ENCODE results near the gene CERK. TPM values are rescaled to one million over a fixed set of nuclear protein-coding genes. Genes with fewer than 3 reads are reported as not detected.

Gene CERK
- total and polyA plus RNA-seq, 2 of the 13 experiments (the other 11 are each of a cell fraction or from before 2014, with no cell fraction given) = 40.3 to 41.9 TPM

DNA sequence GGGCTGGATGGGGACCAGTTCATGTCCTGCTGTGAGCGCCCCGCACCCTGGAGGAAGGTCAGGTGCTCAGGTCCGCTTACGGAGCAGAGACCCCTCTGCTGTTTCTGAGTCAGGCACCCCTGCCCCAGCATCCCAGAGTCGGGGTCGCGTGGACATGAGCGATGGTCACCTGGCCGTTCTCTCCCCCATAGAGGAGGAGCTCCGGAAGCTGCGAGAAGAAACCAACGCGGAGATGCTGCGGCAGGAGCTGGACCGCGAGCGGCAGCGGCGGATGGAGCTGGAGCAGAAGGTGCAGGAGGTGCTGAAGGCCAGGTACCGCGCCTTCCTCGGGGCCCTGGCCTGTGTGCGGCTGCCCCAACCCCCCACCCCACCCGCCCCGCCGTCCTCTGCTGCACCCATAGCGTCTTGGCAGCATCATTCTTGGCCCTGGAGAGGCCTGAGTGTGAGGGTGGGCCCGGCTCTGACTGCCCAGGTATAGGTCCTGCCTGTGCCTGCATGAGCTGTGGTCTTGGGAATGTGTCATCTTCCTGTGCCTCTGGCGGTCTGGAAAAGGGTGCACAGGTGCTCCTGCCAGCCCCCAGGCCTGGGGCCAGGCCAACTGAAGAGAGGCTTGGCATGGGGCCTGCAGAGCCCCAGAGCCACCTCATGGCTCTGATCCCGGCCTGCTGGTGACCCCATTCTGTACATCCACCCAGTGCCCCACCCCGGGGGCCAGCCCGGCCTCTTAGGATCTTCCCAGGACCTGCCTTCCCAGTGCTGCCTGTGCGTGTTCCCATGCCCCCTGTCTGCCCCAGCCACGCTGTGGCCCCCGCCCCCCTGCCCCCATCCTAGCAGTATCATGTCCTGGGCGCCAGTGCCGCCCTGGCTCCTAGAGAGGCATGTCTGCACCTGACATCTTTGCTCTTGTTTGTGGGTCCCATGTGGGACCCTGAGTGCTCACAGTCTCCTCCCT is 79.8 kb downstream of the CERK start:
- no peak overlapping the region for H3K27ac ChIP-seq (ENCODE audit: extremely low read length, insufficient read depth, low read length)
- no peaks in the 10 kb centered on the region for H3K9me3 ChIP-seq (ENCODE audit: low read length)
- intact Hi-C loops (cut with micrococcal nuclease; ENCODE audit: unreplicated experiment) (no loop called here), in situ Hi-C loops (cut with HindIII; ENCODE audit: extremely low pct_ligation_motif_present, low pct_unique_long_range_greater_than_20kb) (loop anchor here (25.0 kb wide), 1 partner anchor 96 kb away; no protein-coding TSS in a partner anchor)
- no peak for DNase-seq (ENCODE audit: low spot score)
- no peaks in the 10 kb centered on the region for H3K79me2 ChIP-seq (ENCODE audit: insufficient read depth, low read length)
- H2AFZ ChIP-seq (ENCODE audit: low read length) = no peak overlapping the region
- H3K4me1 ChIP-seq (ENCODE audit: insufficient read depth, low read length) = peaks cover 44% of the 10 kb centered on the region
- H3K4me2 ChIP-seq (ENCODE audit: low read depth, low read length) = no peak overlapping the region
- WGBS (ENCODE audit: low lambda C conversion rate) = 97% methylated on average over 29 of the region's 37 CpGs
- H4K20me1 ChIP-seq (ENCODE audit: insufficient read depth, low read length) = no peaks in the 10 kb centered on the region; the same call in 1 of the 2 replicates
- no peaks in the 10 kb centered on the region; a peak in 1 of 5 replicates for H3K27me3 ChIP-seq (ENCODE audit: control insufficient read depth in 1 of 2, insufficient read depth in 2 of 2, low read length in 2 of 2)
- BruUV-seq (replicated peaks) = no TSS peak
- ATAC-seq = no peak
- H3K9ac ChIP-seq (ENCODE audit: insufficient read depth, low read depth, low read length) = no peak overlapping the region
- ChIA-PET CTCF (ENCODE audit: low intra/inter-chr PET ratio, low total read pairs) (no interaction called here), POLR2A (no interaction called here)
- H3K4me3 ChIP-seq (replicated peaks in 1 of 3; ENCODE audit: insufficient read depth in 1 of 3, low read depth in 2 of 3, low read length in 3 of 3) = no peak overlapping the region
- no peak for FAIRE-seq
- H3K36me3 ChIP-seq (replicated peaks in 1 of 2; ENCODE audit: control insufficient read depth in 1 of 2, insufficient read depth in 2 of 2, low read length in 2 of 2) = no peaks in the 10 kb centered on the region; a peak in 1 of 5 replicates
- no peak for TF ChIP-seq ZSCAN20 (CRISPR knock-in tag; IDR thresholded peaks at IDR 0.05; ENCODE audit: borderline replicate concordance)
- no peak for TF ChIP-seq NPAS2 (CRISPR knock-in tag; IDR thresholded peaks at IDR 0.05; ENCODE audit: borderline replicate concordance)
- TF ChIP-seq GTF2F1 (IDR thresholded peaks at IDR 0.05; ENCODE audit: low read length) = no peak
- TF ChIP-seq CHD4 (IDR thresholded peaks at IDR 0.05; ENCODE audit: borderline replicate concordance, low read length) = no peak
- no peak for TF ChIP-seq HOXA7 (CRISPR knock-in tag; IDR thresholded peaks at IDR 0.05)
- TF ChIP-seq ZNF703 (CRISPR knock-in tag; IDR thresholded peaks at IDR 0.05; ENCODE audit: borderline replicate concordance) = no peak
- TF ChIP-seq, protein P1, sequence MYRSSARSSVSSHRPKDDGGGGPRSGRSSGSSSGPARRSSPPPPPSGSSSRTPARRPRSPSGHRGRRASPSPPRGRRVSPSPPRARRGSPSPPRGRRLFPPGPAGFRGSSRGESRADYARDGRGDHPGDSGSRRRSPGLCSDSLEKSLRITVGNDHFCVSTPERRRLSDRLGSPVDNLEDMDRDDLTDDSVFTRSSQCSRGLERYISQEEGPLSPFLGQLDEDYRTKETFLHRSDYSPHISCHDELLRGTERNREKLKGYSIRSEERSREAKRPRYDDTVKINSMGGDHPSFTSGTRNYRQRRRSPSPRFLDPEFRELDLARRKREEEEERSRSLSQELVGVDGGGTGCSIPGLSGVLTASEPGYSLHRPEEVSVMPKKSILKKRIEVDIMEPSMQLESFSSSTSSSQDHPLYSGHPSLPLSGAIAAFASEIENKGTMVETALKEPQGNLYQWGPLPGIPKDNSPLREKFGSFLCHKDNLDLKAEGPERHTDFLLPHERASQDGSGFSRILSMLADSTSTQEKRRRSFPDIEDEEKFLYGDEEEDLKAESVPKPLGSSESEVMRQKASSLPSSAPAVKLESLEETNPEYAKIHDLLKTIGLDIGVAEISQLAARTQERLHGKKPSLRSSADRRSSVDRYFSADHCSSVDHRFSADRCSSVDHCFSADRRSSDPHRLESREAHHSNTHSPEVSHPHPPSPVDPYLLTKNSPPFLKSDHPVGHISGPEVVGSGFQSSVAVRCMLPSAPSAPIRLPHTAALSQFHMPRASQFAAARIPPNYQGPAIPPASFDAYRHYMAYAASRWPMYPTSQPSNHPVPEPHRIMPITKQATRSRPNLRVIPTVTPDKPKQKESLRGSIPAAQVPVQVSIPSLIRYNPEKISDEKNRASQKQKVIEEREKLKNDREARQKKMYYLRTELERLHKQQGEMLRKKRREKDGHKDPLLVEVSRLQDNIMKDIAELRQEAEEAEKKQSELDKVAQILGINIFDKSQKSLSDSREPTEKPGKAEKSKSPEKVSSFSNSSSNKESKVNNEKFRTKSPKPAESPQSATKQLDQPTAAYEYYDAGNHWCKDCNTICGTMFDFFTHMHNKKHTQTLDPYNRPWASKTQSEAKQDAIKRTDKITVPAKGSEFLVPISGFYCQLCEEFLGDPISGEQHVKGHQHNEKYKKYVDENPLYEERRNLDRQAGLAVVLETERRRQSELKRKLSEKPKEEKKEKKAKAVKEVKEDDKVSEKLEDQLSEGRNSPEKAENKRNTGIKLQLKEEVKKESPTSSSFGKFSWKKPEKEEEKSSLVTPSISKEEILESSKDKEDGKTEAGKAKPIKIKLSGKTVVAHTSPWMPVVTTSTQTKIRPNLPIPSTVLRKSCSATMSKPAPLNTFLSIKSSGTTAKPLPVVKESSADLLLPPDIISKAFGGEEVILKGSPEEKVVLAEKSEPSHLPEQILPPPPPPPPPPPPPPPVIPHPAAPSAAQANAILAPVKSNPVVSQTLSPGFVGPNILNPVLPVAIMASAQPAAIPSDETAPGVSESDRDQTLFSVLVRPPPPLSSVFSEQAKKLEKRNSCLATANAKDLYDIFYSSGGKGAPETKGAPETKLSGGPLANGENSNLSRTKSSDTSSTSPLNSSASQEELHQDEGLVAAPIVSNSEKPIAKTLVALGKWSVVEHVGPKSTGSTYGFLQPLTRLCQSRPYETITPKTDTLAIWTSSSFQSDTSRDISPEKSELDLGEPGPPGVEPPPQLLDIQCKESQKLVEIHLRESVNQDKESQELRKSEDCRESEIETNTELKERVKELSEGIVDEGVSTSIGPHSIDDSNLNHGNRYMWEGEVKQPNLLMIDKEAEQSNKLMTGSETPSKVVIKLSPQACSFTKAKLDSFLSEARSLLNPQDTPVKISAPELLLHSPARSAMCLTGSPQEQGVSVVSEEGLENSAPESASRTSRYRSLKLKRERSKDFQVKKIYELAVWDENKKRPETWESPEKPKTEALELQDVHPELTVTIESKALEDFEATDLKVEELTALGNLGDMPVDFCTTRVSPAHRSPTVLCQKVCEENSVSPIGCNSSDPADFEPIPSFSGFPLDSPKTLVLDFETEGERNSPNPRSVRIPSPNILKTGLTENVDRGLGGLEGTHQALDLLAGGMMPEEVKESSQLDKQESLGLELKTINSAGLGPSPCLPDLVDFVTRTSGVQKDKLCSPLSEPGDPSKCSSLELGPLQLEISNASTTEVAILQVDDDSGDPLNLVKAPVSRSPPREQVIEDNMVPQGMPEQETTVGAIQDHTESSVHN (CRISPR knock-in tag; IDR thresholded peaks at IDR 0.05) = no peak
- TF ChIP-seq RXRA (CRISPR knock-in tag; IDR thresholded peaks at IDR 0.05) = no peak
- TF ChIP-seq HOXA3 (CRISPR knock-in tag; IDR thresholded peaks at IDR 0.05) = no peak
- TF ChIP-seq PRPF4 (IDR thresholded peaks at IDR 0.05; ENCODE audit: low read depth, low read length, poor library complexity, severe bottlenecking) = no peak
- TF ChIP-seq, protein P2, sequence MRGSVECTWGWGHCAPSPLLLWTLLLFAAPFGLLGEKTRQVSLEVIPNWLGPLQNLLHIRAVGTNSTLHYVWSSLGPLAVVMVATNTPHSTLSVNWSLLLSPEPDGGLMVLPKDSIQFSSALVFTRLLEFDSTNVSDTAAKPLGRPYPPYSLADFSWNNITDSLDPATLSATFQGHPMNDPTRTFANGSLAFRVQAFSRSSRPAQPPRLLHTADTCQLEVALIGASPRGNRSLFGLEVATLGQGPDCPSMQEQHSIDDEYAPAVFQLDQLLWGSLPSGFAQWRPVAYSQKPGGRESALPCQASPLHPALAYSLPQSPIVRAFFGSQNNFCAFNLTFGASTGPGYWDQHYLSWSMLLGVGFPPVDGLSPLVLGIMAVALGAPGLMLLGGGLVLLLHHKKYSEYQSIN (CRISPR knock-in tag; IDR thresholded peaks at IDR 0.05; ENCODE audit: borderline replicate concordance) = no peak
- TF ChIP-seq CCDC6 (CRISPR knock-in tag; IDR thresholded peaks at IDR 0.05) = no peak

Data from HepG2 (cell line).